H1 (cell line): ENCODE results near the gene RPL26. TPM values are rescaled to one million over a fixed set of nuclear protein-coding genes. Genes with fewer than 3 reads are reported as not detected.

Experiments
- BACH1 ChIP-seq: IDR thresholded peaks from 2 replicates; pipeline ENCODE4 v1.6.1; 2012; ENCODE audit warnings: low read length, improper control_type of control experiment
- HDAC6 ChIP-seq: IDR thresholded peaks from one replicate; pipeline ENCODE4 v1.7.1; 2012; ENCODE audit warnings: low read depth, mild to moderate bottlenecking, inconsistent platforms, low read length, moderate library complexity
- JUN ChIP-seq: IDR thresholded peaks from 2 replicates; pipeline ENCODE4 v1.6.1; 2011; ENCODE audit warnings: low read depth, mild to moderate bottlenecking, improper control_type of control experiment, low read length
- RXRA ChIP-seq: IDR thresholded peaks from 2 replicates; pipeline ENCODE4 v1.6.1; 2011; ENCODE audit warnings: low read depth, mild to moderate bottlenecking, low read length, moderate library complexity; ENCODE audit not compliant: insufficient read depth
- TCF12 ChIP-seq: IDR thresholded peaks from 2 replicates; pipeline ENCODE4 v1.6.1; 2011; ENCODE audit warnings: low read depth, mild to moderate bottlenecking, low read length
- polyA plus RNA-seq, 7 experiments: library from polyadenylated mRNA; depleted of rRNA in 3 of 7; stranded (reverse) in 5 of 7; unstranded in 2 of 7; fragments of >200 nt in 5 of 7; fragments of 200-250 nt in 2 of 7; gene quantifications; 1 replicate in 5 of 7; 2 replicates in 1 of 7; 4 replicates in 1 of 7; pipeline versions ENCODE4 v1.2.1 to v1.2.3, GENCODE V29; 2011 to 2013; ENCODE audit warnings: missing spikeins in 2 of 7, mixed read lengths in 2 of 7
- total RNA-seq: library from RNA; stranded (reverse); fragmentation: NEBNext Ultra II Directional; extraction: Animal tissue kit (Norgen Biotek cat#: 25700); gene quantifications from 2 replicates; pipeline ENCODE4 v1.2.1, GENCODE V29; 2021
- TF ChIP-seq, protein P1 (sequence below): fragments of 300-600 bp; sonication (generic); IDR thresholded peaks from 2 replicates; pipeline ENCODE4 v1.7.1; 2012; ENCODE audit warnings: low read length, moderate library complexity, mild to moderate bottlenecking, inconsistent platforms; ENCODE audit not compliant: insufficient replicate concordance
- TF ChIP-seq, protein P2 (sequence below), 3 experiments: IDR thresholded peaks; 1 replicate in 2 of 3; 2 replicates in 1 of 3; pipeline versions ENCODE4 v1.5.1 to v1.6.1; 2011; ENCODE audit warnings: low read length in 3 of 3, mild to moderate bottlenecking in 3 of 3, inconsistent platforms in 2 of 3, low read depth in 1 of 3, moderate library complexity in 1 of 3; ENCODE audit not compliant: insufficient read depth in 1 of 3; ENCODE audit errors: control extremely low read depth in 1 of 3

Gene RPL26
- total and polyA plus RNA-seq, 2 of the 8 experiments (the other 6 are each of a cell fraction or from before 2014, with no cell fraction given): 1,963 to 2,554 TPM

DNA sequence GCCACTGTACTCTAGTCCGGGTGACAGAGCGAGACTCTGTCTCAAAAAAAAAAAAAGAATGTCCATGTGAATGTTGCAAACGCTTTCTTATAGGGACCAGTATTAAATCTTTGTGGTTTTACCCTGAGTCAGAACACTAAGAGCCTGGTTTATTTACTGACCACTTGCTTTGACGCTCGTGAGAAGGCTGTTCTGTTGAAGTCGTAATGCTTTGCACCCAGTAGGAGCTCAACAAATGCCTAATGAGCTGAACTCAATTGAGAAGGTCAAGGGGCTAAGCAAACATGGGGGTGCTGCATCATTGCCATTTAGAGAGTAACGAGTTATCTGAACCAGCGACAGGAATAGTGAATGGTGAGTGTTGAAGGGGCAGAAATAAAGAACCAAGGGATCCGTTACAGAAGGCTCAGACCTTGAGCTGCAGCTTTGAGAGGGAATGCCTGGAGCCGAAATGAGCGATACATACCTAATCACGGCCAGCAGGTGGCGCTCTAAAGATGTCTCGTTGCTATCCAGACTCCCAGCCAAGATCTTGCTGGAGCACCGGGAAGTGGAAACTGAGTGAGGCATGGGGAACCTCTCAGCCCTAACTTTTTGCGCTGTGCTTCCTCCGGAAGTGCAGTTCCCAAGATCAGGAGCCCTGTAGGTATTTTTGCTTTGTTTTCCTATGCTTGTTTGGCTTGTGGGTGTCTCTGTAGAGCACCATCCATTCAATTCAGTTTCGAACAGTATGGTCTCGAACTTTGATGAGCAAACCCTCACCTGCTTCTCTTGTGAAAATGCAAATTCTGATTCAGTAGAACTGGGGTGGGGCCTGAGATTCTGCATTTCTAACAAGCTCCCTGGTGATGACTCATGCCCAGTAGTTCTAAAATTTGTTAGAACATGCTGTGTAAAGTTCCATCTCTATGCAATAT, 27.2 kb upstream of the RPL26 start (continued):
- TF ChIP-seq, protein P1, sequence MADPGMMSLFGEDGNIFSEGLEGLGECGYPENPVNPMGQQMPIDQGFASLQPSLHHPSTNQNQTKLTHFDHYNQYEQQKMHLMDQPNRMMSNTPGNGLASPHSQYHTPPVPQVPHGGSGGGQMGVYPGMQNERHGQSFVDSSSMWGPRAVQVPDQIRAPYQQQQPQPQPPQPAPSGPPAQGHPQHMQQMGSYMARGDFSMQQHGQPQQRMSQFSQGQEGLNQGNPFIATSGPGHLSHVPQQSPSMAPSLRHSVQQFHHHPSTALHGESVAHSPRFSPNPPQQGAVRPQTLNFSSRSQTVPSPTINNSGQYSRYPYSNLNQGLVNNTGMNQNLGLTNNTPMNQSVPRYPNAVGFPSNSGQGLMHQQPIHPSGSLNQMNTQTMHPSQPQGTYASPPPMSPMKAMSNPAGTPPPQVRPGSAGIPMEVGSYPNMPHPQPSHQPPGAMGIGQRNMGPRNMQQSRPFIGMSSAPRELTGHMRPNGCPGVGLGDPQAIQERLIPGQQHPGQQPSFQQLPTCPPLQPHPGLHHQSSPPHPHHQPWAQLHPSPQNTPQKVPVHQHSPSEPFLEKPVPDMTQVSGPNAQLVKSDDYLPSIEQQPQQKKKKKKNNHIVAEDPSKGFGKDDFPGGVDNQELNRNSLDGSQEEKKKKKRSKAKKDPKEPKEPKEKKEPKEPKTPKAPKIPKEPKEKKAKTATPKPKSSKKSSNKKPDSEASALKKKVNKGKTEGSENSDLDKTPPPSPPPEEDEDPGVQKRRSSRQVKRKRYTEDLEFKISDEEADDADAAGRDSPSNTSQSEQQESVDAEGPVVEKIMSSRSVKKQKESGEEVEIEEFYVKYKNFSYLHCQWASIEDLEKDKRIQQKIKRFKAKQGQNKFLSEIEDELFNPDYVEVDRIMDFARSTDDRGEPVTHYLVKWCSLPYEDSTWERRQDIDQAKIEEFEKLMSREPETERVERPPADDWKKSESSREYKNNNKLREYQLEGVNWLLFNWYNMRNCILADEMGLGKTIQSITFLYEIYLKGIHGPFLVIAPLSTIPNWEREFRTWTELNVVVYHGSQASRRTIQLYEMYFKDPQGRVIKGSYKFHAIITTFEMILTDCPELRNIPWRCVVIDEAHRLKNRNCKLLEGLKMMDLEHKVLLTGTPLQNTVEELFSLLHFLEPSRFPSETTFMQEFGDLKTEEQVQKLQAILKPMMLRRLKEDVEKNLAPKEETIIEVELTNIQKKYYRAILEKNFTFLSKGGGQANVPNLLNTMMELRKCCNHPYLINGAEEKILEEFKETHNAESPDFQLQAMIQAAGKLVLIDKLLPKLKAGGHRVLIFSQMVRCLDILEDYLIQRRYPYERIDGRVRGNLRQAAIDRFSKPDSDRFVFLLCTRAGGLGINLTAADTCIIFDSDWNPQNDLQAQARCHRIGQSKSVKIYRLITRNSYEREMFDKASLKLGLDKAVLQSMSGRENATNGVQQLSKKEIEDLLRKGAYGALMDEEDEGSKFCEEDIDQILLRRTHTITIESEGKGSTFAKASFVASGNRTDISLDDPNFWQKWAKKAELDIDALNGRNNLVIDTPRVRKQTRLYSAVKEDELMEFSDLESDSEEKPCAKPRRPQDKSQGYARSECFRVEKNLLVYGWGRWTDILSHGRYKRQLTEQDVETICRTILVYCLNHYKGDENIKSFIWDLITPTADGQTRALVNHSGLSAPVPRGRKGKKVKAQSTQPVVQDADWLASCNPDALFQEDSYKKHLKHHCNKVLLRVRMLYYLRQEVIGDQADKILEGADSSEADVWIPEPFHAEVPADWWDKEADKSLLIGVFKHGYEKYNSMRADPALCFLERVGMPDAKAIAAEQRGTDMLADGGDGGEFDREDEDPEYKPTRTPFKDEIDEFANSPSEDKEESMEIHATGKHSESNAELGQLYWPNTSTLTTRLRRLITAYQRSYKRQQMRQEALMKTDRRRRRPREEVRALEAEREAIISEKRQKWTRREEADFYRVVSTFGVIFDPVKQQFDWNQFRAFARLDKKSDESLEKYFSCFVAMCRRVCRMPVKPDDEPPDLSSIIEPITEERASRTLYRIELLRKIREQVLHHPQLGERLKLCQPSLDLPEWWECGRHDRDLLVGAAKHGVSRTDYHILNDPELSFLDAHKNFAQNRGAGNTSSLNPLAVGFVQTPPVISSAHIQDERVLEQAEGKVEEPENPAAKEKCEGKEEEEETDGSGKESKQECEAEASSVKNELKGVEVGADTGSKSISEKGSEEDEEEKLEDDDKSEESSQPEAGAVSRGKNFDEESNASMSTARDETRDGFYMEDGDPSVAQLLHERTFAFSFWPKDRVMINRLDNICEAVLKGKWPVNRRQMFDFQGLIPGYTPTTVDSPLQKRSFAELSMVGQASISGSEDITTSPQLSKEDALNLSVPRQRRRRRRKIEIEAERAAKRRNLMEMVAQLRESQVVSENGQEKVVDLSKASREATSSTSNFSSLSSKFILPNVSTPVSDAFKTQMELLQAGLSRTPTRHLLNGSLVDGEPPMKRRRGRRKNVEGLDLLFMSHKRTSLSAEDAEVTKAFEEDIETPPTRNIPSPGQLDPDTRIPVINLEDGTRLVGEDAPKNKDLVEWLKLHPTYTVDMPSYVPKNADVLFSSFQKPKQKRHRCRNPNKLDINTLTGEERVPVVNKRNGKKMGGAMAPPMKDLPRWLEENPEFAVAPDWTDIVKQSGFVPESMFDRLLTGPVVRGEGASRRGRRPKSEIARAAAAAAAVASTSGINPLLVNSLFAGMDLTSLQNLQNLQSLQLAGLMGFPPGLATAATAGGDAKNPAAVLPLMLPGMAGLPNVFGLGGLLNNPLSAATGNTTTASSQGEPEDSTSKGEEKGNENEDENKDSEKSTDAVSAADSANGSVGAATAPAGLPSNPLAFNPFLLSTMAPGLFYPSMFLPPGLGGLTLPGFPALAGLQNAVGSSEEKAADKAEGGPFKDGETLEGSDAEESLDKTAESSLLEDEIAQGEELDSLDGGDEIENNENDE: no peak
- TF ChIP-seq TCF12 (no peak), RXRA (no peak), HDAC6 (no peak), JUN (no peak), BACH1 (no peak)
- TF ChIP-seq, protein P2, sequence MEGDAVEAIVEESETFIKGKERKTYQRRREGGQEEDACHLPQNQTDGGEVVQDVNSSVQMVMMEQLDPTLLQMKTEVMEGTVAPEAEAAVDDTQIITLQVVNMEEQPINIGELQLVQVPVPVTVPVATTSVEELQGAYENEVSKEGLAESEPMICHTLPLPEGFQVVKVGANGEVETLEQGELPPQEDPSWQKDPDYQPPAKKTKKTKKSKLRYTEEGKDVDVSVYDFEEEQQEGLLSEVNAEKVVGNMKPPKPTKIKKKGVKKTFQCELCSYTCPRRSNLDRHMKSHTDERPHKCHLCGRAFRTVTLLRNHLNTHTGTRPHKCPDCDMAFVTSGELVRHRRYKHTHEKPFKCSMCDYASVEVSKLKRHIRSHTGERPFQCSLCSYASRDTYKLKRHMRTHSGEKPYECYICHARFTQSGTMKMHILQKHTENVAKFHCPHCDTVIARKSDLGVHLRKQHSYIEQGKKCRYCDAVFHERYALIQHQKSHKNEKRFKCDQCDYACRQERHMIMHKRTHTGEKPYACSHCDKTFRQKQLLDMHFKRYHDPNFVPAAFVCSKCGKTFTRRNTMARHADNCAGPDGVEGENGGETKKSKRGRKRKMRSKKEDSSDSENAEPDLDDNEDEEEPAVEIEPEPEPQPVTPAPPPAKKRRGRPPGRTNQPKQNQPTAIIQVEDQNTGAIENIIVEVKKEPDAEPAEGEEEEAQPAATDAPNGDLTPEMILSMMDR (IDR thresholded peaks at IDR 0.05; ENCODE audit: control extremely low read depth in 1 of 3, insufficient read depth in 1 of 3, low read depth in 1 of 3, low read length in 3 of 3): peak; percentile 78 to 99 (median 82)
